GM12878 (cell line): Measurements from ENCODE around the gene NASP.

Experiments used
- CREM ChIP-seq: IDR thresholded peaks from 2 replicates; pipeline ENCODE4 v1.6.1; 2014; ENCODE audit warnings: antibody characterized with exemption, low read depth
- EZH2 ChIP-seq: IDR thresholded peaks from 2 replicates; pipeline ENCODE4 v1.6.1; 2012; ENCODE audit warnings: low read depth, mild to moderate bottlenecking, control low read depth, inconsistent platforms, low read length, borderline replicate concordance; ENCODE audit not compliant: control insufficient read depth
- FOXM1 ChIP-seq: IDR thresholded peaks from 2 replicates; pipeline ENCODE4 v1.6.1; 2012; ENCODE audit warnings: low read depth, mild to moderate bottlenecking, inconsistent platforms, low read length, moderate library complexity
- SMAD1 ChIP-seq: fragments of 450-650 bp; IDR thresholded peaks from 2 replicates; pipeline ENCODE4 v1.6.1; 2018; ENCODE audit warnings: mild to moderate bottlenecking, low read depth; ENCODE audit not compliant: partially characterized antibody
- SPI1 ChIP-seq: IDR thresholded peaks from 2 replicates; pipeline ENCODE4 v1.6.1; 2011; ENCODE audit warnings: low read depth, mild to moderate bottlenecking, low read length, moderate library complexity, borderline replicate concordance; ENCODE audit not compliant: insufficient read depth
- SREBF2 ChIP-seq: IDR thresholded peaks from 2 replicates; pipeline ENCODE4 v1.6.1; 2012; ENCODE audit warnings: mild to moderate bottlenecking, low read length
- TAF1 ChIP-seq: IDR thresholded peaks from 2 replicates; pipeline ENCODE4 v1.6.1; 2011; ENCODE audit warnings: mild to moderate bottlenecking, low read depth, low read length, borderline replicate concordance
- TF ChIP-seq, protein P1 (sequence below), 3 experiments: IDR thresholded peaks in 2 of 3; conservative IDR thresholded peaks in 1 of 3; 2 replicates each; pipeline ENCODE4 v1.5.1; 2011; ENCODE audit warnings: low read depth in 3 of 3, low read length in 3 of 3, mild to moderate bottlenecking in 3 of 3, control low read depth in 2 of 3, moderate library complexity in 2 of 3, inconsistent platforms in 1 of 3, mixed read lengths in 1 of 3; ENCODE audit not compliant: control insufficient read depth in 2 of 3, insufficient read depth in 1 of 3; ENCODE audit errors: extremely low read depth in 1 of 3
- TF ChIP-seq, protein P2 (sequence below): IDR thresholded peaks from 2 replicates; pipeline ENCODE4 v1.6.1; 2012; ENCODE audit warnings: low read depth, low read length, improper control_type of control experiment

DNA sequence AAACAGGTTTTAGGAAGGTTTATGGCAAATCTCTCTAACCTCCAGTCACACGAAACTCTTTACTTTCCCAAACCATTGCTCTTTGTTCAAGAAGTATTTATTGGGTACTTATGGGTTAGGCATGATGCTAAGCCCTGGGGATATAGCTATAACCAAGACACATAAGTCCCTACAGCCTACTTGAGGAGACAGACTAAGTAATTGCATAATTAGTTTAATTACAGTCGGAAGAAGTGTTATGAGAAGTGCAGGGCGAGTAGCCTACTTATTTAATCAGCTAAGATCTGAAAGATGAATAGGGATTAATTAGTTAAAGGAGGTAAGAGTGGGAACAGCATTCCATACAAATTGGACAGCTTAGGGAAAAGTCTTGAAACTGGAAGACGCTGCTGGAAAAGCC is 13.2 kb upstream of the NASP start:
- TF ChIP-seq, protein P1, sequence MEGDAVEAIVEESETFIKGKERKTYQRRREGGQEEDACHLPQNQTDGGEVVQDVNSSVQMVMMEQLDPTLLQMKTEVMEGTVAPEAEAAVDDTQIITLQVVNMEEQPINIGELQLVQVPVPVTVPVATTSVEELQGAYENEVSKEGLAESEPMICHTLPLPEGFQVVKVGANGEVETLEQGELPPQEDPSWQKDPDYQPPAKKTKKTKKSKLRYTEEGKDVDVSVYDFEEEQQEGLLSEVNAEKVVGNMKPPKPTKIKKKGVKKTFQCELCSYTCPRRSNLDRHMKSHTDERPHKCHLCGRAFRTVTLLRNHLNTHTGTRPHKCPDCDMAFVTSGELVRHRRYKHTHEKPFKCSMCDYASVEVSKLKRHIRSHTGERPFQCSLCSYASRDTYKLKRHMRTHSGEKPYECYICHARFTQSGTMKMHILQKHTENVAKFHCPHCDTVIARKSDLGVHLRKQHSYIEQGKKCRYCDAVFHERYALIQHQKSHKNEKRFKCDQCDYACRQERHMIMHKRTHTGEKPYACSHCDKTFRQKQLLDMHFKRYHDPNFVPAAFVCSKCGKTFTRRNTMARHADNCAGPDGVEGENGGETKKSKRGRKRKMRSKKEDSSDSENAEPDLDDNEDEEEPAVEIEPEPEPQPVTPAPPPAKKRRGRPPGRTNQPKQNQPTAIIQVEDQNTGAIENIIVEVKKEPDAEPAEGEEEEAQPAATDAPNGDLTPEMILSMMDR (IDR thresholded peaks at IDR 0.05 in 2 of 3, conservative IDR thresholded peaks at IDR 0.05 in 1 of 3; ENCODE audit: control insufficient read depth in 2 of 3, extremely low read depth in 1 of 3, insufficient read depth in 1 of 3, low read depth in 3 of 3, low read length in 3 of 3), result no peak
- TF ChIP-seq EZH2, result no peak
- no peak for TF ChIP-seq SREBF2
- TF ChIP-seq, protein P2, sequence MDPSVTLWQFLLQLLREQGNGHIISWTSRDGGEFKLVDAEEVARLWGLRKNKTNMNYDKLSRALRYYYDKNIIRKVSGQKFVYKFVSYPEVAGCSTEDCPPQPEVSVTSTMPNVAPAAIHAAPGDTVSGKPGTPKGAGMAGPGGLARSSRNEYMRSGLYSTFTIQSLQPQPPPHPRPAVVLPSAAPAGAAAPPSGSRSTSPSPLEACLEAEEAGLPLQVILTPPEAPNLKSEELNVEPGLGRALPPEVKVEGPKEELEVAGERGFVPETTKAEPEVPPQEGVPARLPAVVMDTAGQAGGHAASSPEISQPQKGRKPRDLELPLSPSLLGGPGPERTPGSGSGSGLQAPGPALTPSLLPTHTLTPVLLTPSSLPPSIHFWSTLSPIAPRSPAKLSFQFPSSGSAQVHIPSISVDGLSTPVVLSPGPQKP, result no peak
- TF ChIP-seq FOXM1, result no peak
- TF ChIP-seq SPI1, result no peak
- TF ChIP-seq TAF1, result no peak
- TF ChIP-seq SMAD1, result no peak
- no peak for TF ChIP-seq CREM
